GM12872 (cell line): ENCODE data around the gene TBC1D1.

Experiments
- TF ChIP-seq, protein P1 (sequence below): IDR thresholded peaks from 3 replicates; pipeline ENCODE4 v1.5.1; 2011; ENCODE audit warnings: low read depth, mild to moderate bottlenecking, low read length, moderate library complexity; ENCODE audit not compliant: insufficient read depth

Gene TBC1D1

DNA sequence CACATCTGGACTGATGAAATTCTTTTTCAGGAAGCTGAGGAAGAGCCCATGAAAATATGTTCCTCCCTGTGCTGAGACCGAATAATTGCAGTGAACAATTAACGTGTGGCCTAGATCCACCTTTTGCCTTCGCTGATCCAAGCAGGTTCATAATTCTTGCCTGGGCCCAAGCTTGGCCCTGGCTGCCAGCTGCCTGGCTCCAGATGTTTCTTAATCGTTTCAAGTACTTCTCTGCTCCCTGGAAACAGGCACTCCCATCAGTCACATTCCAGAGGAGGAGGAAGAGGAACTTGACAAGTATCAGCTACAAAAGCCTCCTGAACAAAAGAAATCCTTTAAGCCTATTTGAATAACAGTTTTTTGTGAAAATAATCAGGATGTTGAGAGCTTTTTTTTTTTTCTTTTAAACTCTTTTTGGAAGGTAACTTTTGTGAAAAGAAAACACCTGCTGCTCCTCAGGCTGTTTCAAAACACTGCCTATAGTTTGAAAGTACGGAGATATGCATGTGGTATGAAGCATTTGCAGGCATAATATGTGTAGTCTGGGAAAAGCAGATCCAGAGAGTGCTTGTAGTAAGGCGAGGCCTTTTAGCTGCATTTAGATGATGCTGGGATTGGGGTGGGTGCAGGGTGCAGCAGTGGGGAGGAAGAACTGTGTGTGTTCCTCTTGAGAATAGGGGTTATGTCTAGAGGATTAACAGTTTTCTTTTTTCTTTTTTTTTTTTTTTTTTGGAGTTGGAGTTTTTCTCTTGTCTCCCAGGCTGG, 223.7 kb downstream of the TBC1D1 start:
- TF ChIP-seq, protein P1, sequence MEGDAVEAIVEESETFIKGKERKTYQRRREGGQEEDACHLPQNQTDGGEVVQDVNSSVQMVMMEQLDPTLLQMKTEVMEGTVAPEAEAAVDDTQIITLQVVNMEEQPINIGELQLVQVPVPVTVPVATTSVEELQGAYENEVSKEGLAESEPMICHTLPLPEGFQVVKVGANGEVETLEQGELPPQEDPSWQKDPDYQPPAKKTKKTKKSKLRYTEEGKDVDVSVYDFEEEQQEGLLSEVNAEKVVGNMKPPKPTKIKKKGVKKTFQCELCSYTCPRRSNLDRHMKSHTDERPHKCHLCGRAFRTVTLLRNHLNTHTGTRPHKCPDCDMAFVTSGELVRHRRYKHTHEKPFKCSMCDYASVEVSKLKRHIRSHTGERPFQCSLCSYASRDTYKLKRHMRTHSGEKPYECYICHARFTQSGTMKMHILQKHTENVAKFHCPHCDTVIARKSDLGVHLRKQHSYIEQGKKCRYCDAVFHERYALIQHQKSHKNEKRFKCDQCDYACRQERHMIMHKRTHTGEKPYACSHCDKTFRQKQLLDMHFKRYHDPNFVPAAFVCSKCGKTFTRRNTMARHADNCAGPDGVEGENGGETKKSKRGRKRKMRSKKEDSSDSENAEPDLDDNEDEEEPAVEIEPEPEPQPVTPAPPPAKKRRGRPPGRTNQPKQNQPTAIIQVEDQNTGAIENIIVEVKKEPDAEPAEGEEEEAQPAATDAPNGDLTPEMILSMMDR: no peak

DNA sequence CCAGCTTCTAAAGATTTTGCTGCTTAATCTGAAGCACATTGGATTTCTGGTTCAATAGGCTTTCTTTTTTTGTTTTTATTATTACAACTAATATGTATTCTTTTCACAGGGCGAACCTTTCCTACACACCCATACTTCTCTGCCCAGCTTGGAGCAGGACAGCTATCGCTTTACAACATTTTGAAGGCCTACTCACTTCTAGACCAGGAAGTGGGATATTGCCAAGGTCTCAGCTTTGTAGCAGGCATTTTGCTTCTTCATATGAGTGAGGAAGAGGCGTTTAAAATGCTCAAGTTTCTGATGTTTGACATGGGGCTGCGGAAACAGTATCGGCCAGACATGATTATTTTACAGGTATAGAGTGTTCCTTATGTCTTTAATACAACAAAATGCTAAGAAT, 224.7 kb downstream of the TBC1D1 start:
- TF ChIP-seq, protein P1: no peak

DNA sequence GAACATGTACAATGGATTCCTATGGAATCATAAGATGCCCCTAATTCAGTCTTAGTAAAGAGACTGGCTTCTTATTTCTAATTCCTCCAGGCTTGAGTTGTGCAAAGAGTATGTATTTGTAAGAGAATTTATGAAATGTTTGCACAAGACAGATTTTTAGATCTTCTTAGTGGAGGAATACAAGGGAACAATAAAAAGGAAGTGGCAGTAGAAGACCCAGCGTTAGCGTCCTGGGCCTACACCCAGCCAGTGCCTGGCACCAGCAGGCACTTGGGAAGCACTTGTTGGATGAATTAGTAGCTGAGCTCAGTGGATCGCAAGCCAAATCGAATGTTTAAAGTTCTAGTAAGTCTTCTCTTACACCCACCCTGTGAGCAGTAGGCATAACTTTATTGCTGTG, 226.7 kb downstream of the TBC1D1 start:
- TF ChIP-seq, protein P1: no peak

DNA sequence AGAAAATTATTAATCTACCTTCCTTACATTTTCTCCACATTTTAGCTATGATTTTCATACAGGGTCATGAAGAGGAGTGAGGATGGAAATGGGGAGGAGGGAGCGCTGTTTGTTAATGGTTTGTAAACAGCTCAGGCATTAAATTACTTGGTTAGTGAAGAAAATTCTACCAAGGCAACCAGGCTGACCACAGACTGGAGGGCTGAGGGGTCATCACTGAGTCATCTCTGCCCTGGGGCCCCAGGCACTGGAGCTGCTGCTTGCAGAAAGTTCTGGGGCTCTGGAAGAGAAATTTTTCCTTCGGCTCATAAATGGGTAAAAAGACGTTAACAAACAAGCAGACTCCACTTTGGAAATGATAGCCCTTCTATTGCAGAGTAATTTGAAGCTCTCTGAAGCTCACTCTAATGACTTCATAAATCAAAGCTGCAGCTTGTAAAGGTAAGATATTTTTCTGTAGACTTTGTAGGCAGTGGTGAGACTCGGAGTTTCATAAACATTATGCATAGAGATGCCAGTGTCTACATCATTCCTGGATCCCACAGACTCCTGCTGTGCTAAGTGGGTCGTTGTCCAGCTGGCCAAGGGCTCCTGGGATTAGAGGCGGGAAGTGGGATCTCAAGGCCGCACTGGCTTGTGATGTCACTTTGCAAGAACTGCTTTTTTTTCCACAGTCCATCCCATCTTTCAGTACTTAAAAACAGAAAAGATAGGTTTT, 228.9 kb downstream of the TBC1D1 start:
- TF ChIP-seq, protein P1: no peak

DNA sequence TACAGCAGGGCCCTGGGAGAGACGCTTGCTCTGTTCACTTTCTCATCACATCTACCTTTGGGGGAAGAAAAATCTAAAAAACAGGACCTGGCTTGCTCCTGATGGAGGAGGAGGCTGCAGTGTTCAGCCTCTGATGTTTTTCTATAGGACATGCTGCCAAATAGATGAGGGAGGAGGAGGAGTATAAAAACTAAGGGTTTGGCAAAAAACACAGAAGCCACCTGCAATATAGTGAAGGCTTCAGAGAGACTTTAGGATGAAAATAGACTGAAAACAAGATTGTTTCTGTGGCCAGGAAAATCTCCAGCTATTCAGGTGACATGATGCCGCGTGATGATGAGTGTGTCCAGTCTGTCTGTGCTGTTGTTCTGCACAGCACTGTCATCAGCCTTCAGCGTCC, 229.9 kb downstream of the TBC1D1 start:
- TF ChIP-seq, protein P1: no peak

DNA sequence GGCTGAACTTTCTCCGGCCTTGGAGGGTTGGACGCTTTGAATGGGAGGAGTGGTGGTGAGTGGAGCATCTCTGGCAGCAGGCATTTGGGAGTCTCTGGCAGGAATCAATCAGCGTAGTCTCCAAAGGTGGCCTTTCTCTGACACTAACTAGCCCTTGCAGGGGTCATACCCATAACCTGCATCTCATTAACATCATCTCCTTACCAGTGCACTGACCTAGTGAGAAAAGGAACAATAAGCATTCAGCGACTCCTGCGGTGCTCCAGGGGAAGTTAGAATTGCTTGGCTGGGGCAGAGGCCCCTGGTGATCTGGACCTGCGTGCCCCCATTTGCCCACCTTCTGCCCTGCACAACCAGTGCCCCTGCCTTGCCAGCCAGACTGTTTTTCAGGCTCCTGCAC, 231.2 kb downstream of the TBC1D1 start:
- TF ChIP-seq, protein P1: no peak

DNA sequence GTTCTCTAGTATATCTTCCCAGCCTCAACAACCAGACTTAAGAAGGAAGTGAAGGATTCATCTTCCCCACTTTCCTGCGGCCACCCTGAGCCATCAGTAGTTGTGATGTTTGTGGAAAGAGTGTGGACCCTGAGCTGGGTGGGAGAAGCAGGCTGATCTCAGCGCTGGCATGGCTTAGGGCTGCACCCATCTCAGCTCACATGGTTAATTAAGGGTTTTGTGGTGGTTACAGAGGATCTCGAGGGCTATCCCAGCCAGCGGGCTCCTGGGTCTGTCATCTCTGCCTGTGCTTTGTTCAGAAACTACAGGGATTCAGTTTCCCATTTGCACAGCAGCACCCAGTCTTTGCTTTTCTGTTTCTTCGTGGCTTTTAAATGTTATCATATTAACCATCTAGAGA, 232.7 kb downstream of the TBC1D1 start:
- TF ChIP-seq, protein P1: no peak
